SK-N-SH (cell line): ENCODE measurements around the gene LRRIQ4. TPM values are rescaled to one million over a fixed set of nuclear protein-coding genes. Genes with fewer than 3 reads are reported as not detected.
A peak's percentile ranks its signal among the peaks of the same experiment; 100 is the strongest.

Source experiments
- CTCF ChIA-PET: fragments of 300-600, 350-600 bp; formaldehyde crosslinking; extraction: SDS; loops from one replicate; lab custom pipeline; 2021; lab: Yijun Ruan, JAX
- POLR2A ChIA-PET: fragments of 350-600 bp; sonication (Branson Sonifier 250); formaldehyde crosslinking; extraction: SDS; loops from one replicate; lab custom pipeline; 2020; ENCODE audit warnings: antibody characterized with exemption, inconsistent platforms; lab: Yijun Ruan, JAX
- DNase-seq: peaks from one replicate; pipeline ENCODE4 v3.0.0; 2012
- H2AFZ ChIP-seq: fragments of 200-600 bp; sonication (generic); 2 replicates; pipeline ENCODE4 v1.8.1; 2016; ENCODE audit warnings: antibody characterized with exemption, mild to moderate bottlenecking, low read depth
- H3F3A ChIP-seq: fragments of 200-600 bp; sonication (generic); replicated peaks from 2 replicates; pipeline ENCODE3; 2016; ENCODE audit warnings: antibody characterized with exemption, mild to moderate bottlenecking; ENCODE audit not compliant: insufficient read depth
- H3K27ac ChIP-seq, 2 experiments: fragments of 200-500 bp in 1 of 2; fragments of 200-600 bp in 1 of 2; sonication (Bioruptor generic) in 1 of 2; sonication (generic), shearing (Covaris generic) in 1 of 2; 2 replicates each; pipeline versions ENCODE4 v1.5.1 to v1.6.1; 2014 to 2016; ENCODE audit warnings: low read depth in 2 of 2, inconsistent platforms in 1 of 2, low read length in 1 of 2, mild to moderate bottlenecking in 1 of 2, mixed read lengths in 1 of 2
- H3K27me3 ChIP-seq: fragments of 200-600 bp; sonication (generic), shearing (Covaris generic); 2 replicates; pipeline ENCODE4 v1.6.1; 2016; ENCODE audit warnings: mixed run types; ENCODE audit not compliant: insufficient read depth
- H3K36me3 ChIP-seq, 2 experiments: fragments of 200-500 bp in 1 of 2; fragments of 200-600 bp in 1 of 2; sonication (Bioruptor generic) in 1 of 2; sonication (generic) in 1 of 2; replicated peaks in 1 of 2; 2 replicates each; pipeline versions ENCODE3 to v1.5.1; 2014 to 2016; ENCODE audit warnings: low read length in 1 of 2, mild to moderate bottlenecking in 1 of 2; ENCODE audit not compliant: insufficient read depth in 2 of 2, control insufficient read depth in 1 of 2
- H3K4me1 ChIP-seq, 2 experiments: fragments of 200-500 bp in 1 of 2; fragments of 200-600 bp in 1 of 2; sonication (Bioruptor generic) in 1 of 2; sonication (generic), shearing (Covaris generic) in 1 of 2; 2 replicates each; pipeline versions ENCODE4 v1.5.1 to v1.6.1; 2014 to 2016; ENCODE audit warnings: low read depth in 1 of 2, low read length in 1 of 2, mixed run types in 1 of 2; ENCODE audit not compliant: insufficient read depth in 2 of 2, control insufficient read depth in 1 of 2
- H3K4me2 ChIP-seq: fragments of 200-600 bp; sonication (generic), shearing (Covaris generic); 2 replicates; pipeline ENCODE4 v1.6.1; 2017; ENCODE audit warnings: mixed run types
- H3K4me3 ChIP-seq, 2 experiments: fragments of 200-500 bp in 1 of 2; fragments of 200-600 bp in 1 of 2; sonication (Bioruptor generic) in 1 of 2; sonication (generic), shearing (Covaris generic) in 1 of 2; 2 replicates each; pipeline versions ENCODE4 v1.5.1 to v1.8.1; 2014 to 2016; ENCODE audit warnings: low read depth in 2 of 2, inconsistent platforms in 1 of 2, low read length in 1 of 2, mild to moderate bottlenecking in 1 of 2, mixed read lengths in 1 of 2, moderate library complexity in 1 of 2
- H3K79me2 ChIP-seq: fragments of 200-600 bp; sonication (generic); 2 replicates; pipeline ENCODE4 v1.8.1; 2017; ENCODE audit warnings: mild to moderate bottlenecking; ENCODE audit not compliant: insufficient read depth
- H3K9ac ChIP-seq: fragments of 200-600 bp; sonication (generic); 2 replicates; pipeline ENCODE4 v1.6.1; 2017; ENCODE audit warnings: mixed run types
- H3K9me2 ChIP-seq: fragments of 200-600 bp; sonication (generic); 2 replicates; pipeline ENCODE4 v1.6.1; 2017; ENCODE audit warnings: mixed run types
- H3K9me3 ChIP-seq: fragments of 200-600 bp; sonication (generic); 2 replicates; pipeline ENCODE4 v1.6.1; 2017; ENCODE audit warnings: mixed run types, mild to moderate bottlenecking, moderate library complexity
- H4K20me1 ChIP-seq: fragments of 200-600 bp; sonication (generic); 2 replicates; pipeline ENCODE4 v1.6.1; 2017; ENCODE audit warnings: mild to moderate bottlenecking, mixed run types; ENCODE audit not compliant: insufficient read depth
- CHD2 ChIP-seq: fragments of 150-350 bp; IDR thresholded peaks from 2 replicates; pipeline ENCODE4 v1.6.1; 2018; ENCODE audit warnings: low read length; ENCODE audit not compliant: partially characterized antibody
- EP300 ChIP-seq, 2 experiments: IDR thresholded peaks; 2 replicates each; pipeline versions ENCODE4 v1.4.0 to v1.6.1; 2012; ENCODE audit warnings: borderline replicate concordance in 1 of 2, low read depth in 1 of 2, low read length in 1 of 2
- FOSL2 ChIP-seq: IDR thresholded peaks from 2 replicates; pipeline ENCODE4 v1.4.0; 2012; ENCODE audit warnings: low read depth, mild to moderate bottlenecking, moderate library complexity, borderline replicate concordance
- FOXJ3 ChIP-seq: sonication (generic); formaldehyde crosslinking; IDR thresholded peaks from 2 replicates; pipeline ENCODE4 v1.5.1; 2020; ENCODE audit warnings: mild to moderate bottlenecking, missing genetic modification reagents
- FOXM1 ChIP-seq: IDR thresholded peaks from 2 replicates; pipeline ENCODE4 v1.4.0; 2012; ENCODE audit warnings: low read depth, mild to moderate bottlenecking
- GABPA ChIP-seq: IDR thresholded peaks from 2 replicates; pipeline ENCODE4 v1.4.0; 2012; ENCODE audit warnings: low read depth, mild to moderate bottlenecking
- GATA2 ChIP-seq: sonication (generic); formaldehyde crosslinking; IDR thresholded peaks from 2 replicates; pipeline ENCODE4 v1.5.0; 2020; ENCODE audit warnings: mild to moderate bottlenecking, missing genetic modification reagents
- JUND ChIP-seq: IDR thresholded peaks from 2 replicates; pipeline ENCODE4 v1.4.0; 2012
- MEF2A ChIP-seq: IDR thresholded peaks from 2 replicates; pipeline ENCODE4 v1.4.0; 2012; ENCODE audit warnings: low read depth, borderline replicate concordance
- MXI1 ChIP-seq: IDR thresholded peaks from 2 replicates; pipeline ENCODE4 v1.6.1; 2012; ENCODE audit warnings: mild to moderate bottlenecking, low read depth, low read length, improper control_type of control experiment
- NFIC ChIP-seq: IDR thresholded peaks from 2 replicates; pipeline ENCODE4 v1.4.0; 2012; ENCODE audit warnings: borderline replicate concordance
- NRF1 ChIP-seq: IDR thresholded peaks from 2 replicates; pipeline ENCODE4 v1.6.1; 2012; ENCODE audit warnings: low read depth, mild to moderate bottlenecking, low read length
- PBX3 ChIP-seq: IDR thresholded peaks from 2 replicates; pipeline ENCODE4; 2012
- POLR2AphosphoS5 ChIP-seq: IDR thresholded peaks from 2 replicates; pipeline ENCODE4 v1.6.1; 2012; ENCODE audit warnings: low read depth, low read length
- RAD21 ChIP-seq: IDR thresholded peaks from 2 replicates; pipeline ENCODE4 v1.6.1; 2012; ENCODE audit warnings: mild to moderate bottlenecking, low read length
- RFX5 ChIP-seq: IDR thresholded peaks from 2 replicates; pipeline ENCODE4 v1.6.1; 2012; ENCODE audit warnings: mild to moderate bottlenecking, improper control_type of control experiment, low read length
- SMC3 ChIP-seq: IDR thresholded peaks from 2 replicates; pipeline ENCODE4 v1.6.1; 2012; ENCODE audit warnings: low read depth, low read length, improper control_type of control experiment
- YY1 ChIP-seq: IDR thresholded peaks from 2 replicates; pipeline ENCODE4 v1.4.0; 2012; ENCODE audit warnings: low read depth, mild to moderate bottlenecking
- ZBTB33 ChIP-seq: IDR thresholded peaks from 2 replicates; pipeline ENCODE4 v1.4.0; 2012; ENCODE audit warnings: low read depth, borderline replicate concordance
- WGBS: methylation state at CpG from one replicate; pipeline ENCODE4 v1.1.6; 2017; ENCODE audit warnings: low lambda C conversion rate; 5-methylcytosine and 5-hydroxymethylcytosine counted together
- polyA plus RNA-seq, 3 experiments: library from polyadenylated mRNA; depleted of rRNA; stranded (reverse); fragments of >200 nt; gene quantifications; 2 replicates each; pipeline ENCODE4 v1.2.3, GENCODE V29; 2012
- TF ChIP-seq, protein P1 (sequence below): fragments of 200-600 bp; sonication (generic); IDR thresholded peaks from 2 replicates; pipeline ENCODE4 v1.6.1; 2017; ENCODE audit warnings: antibody characterized with exemption, mild to moderate bottlenecking, moderate library complexity
- TF ChIP-seq, protein P2 (sequence below): fragments of 150-350 bp; IDR thresholded peaks from 2 replicates; pipeline ENCODE4 v1.6.1; 2016; ENCODE audit warnings: mild to moderate bottlenecking, low read depth, low read length
- TF ChIP-seq, protein P3 (sequence below): IDR thresholded peaks from 2 replicates; pipeline ENCODE4 v1.4.0; 2012; ENCODE audit warnings: low read depth

LRRIQ4 gene
- polyA plus RNA-seq, 1 of the 3 experiments (the other 2 are of a cell fraction) = not detected

GRCh38 chr3:169804681-169805080 lies 8.0 kb upstream of the LRRIQ4 start:
- WGBS = 93% methylated on average over 3 of the region's 3 CpGs
- POLR2A ChIA-PET = no interaction called here
- H3K4me2 ChIP-seq = no peak overlapping the region
- H3K9me2 ChIP-seq = no peaks in the 10 kb centered on the region
- H3K27ac ChIP-seq = no peak overlapping the region
- H4K20me1 ChIP-seq = no peaks in the 10 kb centered on the region
- TF ChIP-seq ZBTB33 (no peak), MEF2A (no peak), NRF1 (no peak), JUND (no peak), PBX3 (no peak), SMC3 (no peak), NFIC (no peak), RFX5 (no peak), CHD2 (no peak)
- TF ChIP-seq, protein P1, sequence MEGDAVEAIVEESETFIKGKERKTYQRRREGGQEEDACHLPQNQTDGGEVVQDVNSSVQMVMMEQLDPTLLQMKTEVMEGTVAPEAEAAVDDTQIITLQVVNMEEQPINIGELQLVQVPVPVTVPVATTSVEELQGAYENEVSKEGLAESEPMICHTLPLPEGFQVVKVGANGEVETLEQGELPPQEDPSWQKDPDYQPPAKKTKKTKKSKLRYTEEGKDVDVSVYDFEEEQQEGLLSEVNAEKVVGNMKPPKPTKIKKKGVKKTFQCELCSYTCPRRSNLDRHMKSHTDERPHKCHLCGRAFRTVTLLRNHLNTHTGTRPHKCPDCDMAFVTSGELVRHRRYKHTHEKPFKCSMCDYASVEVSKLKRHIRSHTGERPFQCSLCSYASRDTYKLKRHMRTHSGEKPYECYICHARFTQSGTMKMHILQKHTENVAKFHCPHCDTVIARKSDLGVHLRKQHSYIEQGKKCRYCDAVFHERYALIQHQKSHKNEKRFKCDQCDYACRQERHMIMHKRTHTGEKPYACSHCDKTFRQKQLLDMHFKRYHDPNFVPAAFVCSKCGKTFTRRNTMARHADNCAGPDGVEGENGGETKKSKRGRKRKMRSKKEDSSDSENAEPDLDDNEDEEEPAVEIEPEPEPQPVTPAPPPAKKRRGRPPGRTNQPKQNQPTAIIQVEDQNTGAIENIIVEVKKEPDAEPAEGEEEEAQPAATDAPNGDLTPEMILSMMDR = no peak
- no peak for DNase-seq
- no peaks in the 10 kb centered on the region for H3K27me3 ChIP-seq
- CTCF ChIA-PET = interaction anchor here (1.2 kb wide), 1 partner anchor 182 kb away, joined by 4 read pairs; no protein-coding TSS in a partner anchor
- H3F3A ChIP-seq = no peaks in the 10 kb centered on the region
- H3K4me3 ChIP-seq = no peak overlapping the region
- no peaks in the 10 kb centered on the region for H3K4me1 ChIP-seq
- H3K9me3 ChIP-seq = no peaks in the 10 kb centered on the region
- H3K79me2 ChIP-seq = no peaks in the 10 kb centered on the region
- H3K9ac ChIP-seq = no peak overlapping the region
- no peak overlapping the region for H2AFZ ChIP-seq
- peaks cover 0 to 10% of the 10 kb centered on the region in 2 experiments for H3K36me3 ChIP-seq

DNA sequence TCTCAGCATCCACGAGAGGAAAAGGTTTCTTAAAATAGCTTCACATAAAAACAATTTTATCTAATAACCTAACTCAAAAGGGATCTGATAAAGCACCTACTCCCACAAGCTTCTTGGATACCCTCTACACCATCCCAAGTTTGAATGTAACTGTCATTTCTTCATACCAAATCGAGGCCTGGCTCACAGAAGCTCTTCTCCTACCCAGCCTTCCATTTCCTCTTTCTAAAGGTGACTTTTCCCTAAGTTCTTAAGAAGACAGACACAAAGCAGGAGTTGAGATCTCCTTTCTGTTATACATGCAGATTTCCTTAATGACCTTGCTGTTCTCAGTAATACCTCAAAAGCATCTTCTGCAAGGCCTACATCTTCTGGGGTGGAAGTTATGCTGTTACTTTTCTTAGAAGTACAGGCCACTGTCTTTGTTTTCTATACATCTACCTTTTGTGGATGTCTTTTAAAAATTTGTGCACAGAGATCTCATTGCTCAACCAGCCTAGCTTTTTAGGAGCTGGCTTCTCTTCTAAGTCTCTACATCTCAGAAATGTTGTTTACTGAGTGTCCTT lies 3.4 kb upstream of the LRRIQ4 start:
- H3K79me2 ChIP-seq = no peaks in the 10 kb centered on the region
- no peaks in the 10 kb centered on the region for H3K9me2 ChIP-seq
- WGBS = 71% methylated on average over 2 of the region's 2 CpGs
- no peaks in the 10 kb centered on the region for H3K27me3 ChIP-seq
- H3K4me2 ChIP-seq = no peak overlapping the region
- POLR2A ChIA-PET = interaction anchor here (0.9 kb wide), 1 partner anchor 37 kb away, joined by 5 read pairs; the partner anchor contains the start of gene MYNN
- H3K9ac ChIP-seq = no peak overlapping the region
- H3K27ac ChIP-seq = no peak overlapping the region
- peaks cover 0 to 2% of the 10 kb centered on the region in 2 experiments for H3K36me3 ChIP-seq
- no peaks in the 10 kb centered on the region for H3F3A ChIP-seq
- peaks cover 0 to 11% of the 10 kb centered on the region in 2 experiments; a peak in 2 of 4 replicates for H3K4me1 ChIP-seq
- DNase-seq = no peak
- H3K9me3 ChIP-seq = no peaks in the 10 kb centered on the region
- peak overlapping the region; percentile 60; the same call in 1 of the 2 replicates for H2AFZ ChIP-seq
- H3K4me3 ChIP-seq = no peak overlapping the region
- CTCF ChIA-PET = no interaction called here
- no peaks in the 10 kb centered on the region for H4K20me1 ChIP-seq
- TF ChIP-seq, protein P2, sequence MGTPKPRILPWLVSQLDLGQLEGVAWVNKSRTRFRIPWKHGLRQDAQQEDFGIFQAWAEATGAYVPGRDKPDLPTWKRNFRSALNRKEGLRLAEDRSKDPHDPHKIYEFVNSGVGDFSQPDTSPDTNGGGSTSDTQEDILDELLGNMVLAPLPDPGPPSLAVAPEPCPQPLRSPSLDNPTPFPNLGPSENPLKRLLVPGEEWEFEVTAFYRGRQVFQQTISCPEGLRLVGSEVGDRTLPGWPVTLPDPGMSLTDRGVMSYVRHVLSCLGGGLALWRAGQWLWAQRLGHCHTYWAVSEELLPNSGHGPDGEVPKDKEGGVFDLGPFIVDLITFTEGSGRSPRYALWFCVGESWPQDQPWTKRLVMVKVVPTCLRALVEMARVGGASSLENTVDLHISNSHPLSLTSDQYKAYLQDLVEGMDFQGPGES = no peak
- TF ChIP-seq FOXJ3 (CRISPR knock-in tag) (no peak), GABPA (no peak), CHD2 (no peak), RFX5 (no peak), FOSL2 (no peak), NRF1 (no peak), JUND (no peak), RAD21 (no peak), MEF2A (no peak), SMC3 (no peak), GATA2 (no peak), YY1 (no peak), MXI1 (no peak), FOXM1 (no peak), POLR2AphosphoS5 (no peak), EP300 (IDR thresholded peaks at IDR 0.05; ENCODE audit: borderline replicate concordance in 1 of 2, low read depth in 1 of 2, low read length in 1 of 2) (no peak)
- TF ChIP-seq, protein P3, sequence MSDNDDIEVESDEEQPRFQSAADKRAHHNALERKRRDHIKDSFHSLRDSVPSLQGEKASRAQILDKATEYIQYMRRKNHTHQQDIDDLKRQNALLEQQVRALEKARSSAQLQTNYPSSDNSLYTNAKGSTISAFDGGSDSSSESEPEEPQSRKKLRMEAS = no peak
